Kidney tubule cell (primary cell): ENCODE data around the gene RNF25.

Experiments used
- DNase-seq: peaks from one replicate; pipeline ENCODE4 v3.0.0-alpha.2; 2018; ENCODE audit warnings: low spot score

Gene RNF25

DNA sequence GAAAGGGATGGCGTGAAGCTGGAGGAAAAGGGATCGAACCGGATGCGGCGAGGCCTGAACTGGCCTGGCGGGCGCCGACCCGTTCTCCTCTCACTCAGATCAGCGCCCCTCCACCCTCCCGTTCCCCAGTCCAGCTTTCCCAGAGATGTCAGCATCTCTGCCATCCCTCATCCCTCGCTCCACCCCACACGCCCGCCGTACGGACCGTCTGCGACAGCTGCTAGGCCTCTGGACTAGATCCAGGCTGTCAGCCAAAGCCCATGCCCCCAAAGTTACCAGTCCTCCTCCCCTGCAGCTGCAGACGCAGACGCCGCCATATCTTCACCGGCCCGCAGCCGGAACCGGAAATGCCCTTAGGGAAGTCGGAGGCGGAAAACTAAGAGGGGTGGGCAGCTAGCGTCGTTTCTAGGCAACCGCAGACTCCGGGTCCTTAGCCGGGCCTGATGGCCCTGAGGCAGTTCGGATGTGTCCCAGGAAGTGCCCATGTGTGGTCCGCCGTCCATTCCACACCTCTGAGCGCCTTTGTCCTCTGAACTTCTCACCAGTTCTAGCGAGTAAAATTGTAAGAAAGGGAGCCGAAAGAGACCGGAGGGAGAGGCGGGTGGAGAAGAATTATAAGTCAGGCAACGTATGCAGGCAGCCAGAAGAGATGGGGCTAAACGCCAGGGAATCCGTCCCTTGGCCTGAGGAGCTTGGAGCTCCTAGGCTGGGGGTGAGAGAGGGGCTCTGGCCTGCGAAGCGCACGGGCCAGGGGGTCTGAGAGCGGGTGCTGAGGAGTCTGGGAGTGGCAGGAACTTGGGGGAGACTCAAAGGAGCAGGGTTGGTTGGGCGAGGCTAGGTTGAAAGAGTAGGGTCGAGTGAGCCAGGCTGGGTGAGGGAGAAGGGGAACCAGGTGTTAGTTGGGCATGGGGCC, at the start of gene RNF25, which contains the start of gene STK36:
TSS of gene RNF25 (minus strand) at position 349 of the 913 bp plus-strand sequence. CDS start at position 317, 32 bp downstream.
TSS of gene STK36 (plus strand) at position 433 of the 913 bp plus-strand sequence. CDS start 744 bp downstream, outside the sequence.
- peak; percentile 91 for DNase-seq

- no peak for DNase-seq
These were observed 49.7 kb upstream of the RNF25 start for GRCh38 chr2:218721488-218721887.

DNA sequence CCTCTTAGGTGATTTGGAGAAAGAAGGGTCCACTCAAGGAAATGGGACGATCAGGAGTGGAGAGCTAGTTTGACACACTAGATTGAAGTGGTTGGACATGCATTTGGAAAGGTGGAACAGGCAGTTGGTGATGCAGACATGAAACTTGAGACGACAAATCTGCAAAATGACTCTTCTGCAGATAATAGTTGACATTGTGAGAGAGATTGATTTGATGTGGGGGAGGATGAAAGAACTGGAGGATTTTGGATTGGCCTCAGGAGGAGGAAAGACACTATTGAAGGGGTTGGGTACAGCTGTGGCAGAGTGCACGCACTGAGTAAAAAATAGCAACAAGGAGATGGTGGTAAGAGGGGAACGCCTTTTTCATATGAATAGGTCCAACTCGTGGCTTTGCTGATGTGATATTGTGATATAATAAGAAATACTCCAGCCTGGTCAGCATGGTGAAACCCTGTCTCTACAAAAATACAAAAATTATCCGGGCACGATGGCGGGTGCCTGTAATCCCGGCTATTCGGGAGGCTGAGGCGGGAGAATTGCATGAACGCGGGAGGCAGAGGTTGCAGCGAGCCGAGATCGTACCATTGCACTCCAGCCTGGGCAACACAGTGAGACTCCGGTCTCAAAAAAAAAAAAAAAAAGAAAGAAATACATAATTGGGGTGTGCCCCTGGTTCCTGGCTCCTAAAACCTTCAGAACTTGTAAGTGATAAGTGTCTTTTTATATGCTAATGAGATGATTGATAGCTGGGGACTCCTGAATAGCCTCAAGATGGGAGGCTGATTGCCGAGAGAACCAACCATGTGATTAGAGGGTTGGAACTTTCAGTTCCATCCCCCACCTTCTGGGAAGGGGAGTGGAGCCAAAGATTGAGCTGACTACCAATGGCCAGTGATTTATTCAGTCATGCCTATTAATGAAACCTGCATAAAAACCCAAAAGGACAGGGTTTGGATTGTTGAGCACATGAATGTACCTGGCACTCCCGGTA, 48.5 kb upstream of the RNF25 start:
- DNase-seq = no peak

GRCh38 chr2:218719457-218719856, 47.7 kb upstream of the RNF25 start:
- DNase-seq = no peak

GRCh38 chr2:218718058-218718457, 46.3 kb upstream of the RNF25 start:
- DNase-seq = no peak

DNA sequence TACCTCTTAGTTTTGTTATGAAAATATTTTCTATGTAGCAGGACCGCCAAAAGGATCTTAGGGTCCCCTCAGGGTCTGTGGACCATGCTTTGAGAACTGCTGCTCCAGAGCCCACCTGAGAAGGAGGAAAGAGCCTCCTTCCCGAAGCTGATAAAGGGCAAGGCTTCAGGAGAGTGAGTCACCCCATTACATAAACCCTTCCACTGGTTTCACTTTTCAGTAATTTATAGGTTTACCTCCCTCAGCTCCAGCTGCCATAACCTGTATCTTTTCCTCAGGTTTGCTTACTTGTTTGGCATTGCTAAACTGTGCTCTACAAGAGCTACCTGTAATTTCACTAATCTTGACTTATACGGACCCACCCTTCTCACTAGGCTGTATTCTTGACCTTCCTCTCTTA, 45.5 kb upstream of the RNF25 start:
- DNase-seq = peak; percentile 53

GRCh38 chr2:218716070-218716469, 44.3 kb upstream of the RNF25 start:
- no peak for DNase-seq

GRCh38 chr2:218713922-218714321, 42.1 kb upstream of the RNF25 start:
- no peak for DNase-seq

- DNase-seq = peak; percentile 82
These were observed 39.7 kb upstream of the RNF25 start for GRCh38 chr2:218711550-218711929.

DNA sequence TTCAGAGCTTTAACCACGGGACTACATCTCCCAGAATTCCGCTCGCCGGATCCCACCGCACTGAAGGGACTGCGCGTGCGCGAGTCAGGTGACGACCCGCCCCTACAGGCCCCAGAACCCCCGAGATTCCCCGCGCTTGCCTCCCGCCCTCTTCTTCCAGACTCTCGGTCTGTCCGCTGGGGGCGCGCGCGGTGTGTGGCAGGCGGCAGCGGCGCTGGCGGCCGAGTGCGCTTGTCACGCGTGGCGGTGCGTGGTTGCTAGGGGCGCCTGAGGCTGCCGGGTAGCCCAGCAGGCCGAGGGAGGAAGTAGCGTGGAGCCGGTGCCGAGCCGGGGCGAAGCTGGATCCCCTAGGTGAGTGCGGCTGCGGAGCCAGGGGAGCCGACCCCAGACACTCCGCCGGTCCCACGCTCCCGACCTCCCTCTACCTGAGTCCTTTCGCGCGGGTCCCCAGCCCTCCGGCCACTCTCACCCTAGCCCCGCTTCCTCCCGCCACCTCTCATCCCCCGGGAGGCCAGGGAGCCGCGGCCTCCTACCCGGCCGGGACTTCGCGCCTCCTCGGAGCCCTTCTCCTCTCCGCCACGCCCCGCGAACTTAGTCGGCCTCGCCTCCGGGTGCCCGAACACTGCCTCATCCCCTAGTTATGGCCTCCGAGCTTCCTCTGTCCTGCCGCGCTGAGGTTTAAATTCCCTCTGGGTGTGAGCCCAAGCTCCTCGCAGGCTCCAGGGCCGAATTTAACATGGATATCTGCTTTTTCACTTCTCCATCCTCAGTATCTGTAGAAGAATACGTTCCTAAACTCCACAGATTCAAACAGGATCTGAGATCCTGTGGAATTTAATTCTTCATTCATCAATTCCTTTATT, 39.1 kb upstream of the RNF25 start, which contains the start of gene TTLL4:
TSS of gene TTLL4 (plus strand) at position 149 of the 863 bp plus-strand sequence. CDS start 26,842 bp downstream, outside the sequence.
- DNase-seq = peak; percentile 97

DNA sequence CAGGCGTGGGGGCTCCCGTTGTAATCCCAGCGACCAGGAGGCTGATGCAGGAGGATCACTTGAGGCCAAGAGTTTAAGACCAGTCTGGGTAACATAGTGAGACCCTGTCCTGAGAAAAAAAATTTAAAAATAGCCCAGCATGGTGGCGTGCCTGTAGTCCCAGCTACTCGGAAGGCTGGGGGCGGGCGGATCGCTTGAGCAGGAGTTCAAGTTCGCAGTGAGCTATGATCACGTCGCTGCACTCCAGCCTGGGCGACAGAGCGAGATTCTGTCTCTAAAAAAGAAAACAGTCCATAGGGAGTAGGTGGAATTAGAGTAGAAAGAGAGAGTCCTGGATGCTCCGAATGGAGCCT, 38.5 kb upstream of the RNF25 start:
- no peak for DNase-seq

GRCh38 chr2:218709908-218710307, 38.1 kb upstream of the RNF25 start:
- no peak for DNase-seq

- no peak for DNase-seq
These were observed 36.3 kb upstream of the RNF25 start for GRCh38 chr2:218708086-218708485.

- DNase-seq = no peak
These were observed 31.5 kb upstream of the RNF25 start for GRCh38 chr2:218703341-218703740.

DNA sequence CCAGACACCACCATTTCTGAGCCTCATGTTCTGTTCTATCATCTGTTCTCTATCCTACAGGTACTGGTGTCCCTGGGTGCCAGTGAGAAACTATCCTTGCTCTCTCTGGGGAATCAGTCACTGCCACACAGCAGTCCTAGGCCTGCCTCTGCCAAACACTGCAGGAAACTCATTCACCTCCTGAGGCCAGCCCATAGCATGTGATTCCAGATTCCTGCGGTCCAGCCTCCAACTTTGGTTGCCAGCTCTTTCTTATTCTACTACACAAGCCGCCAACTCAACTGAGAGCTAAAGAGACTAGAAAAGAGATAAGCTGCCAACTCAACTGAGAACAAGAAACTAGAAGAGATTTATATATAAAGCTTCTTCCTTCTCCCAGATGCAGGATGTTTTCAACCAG, 30.0 kb upstream of the RNF25 start:
- no peak for DNase-seq

DNA sequence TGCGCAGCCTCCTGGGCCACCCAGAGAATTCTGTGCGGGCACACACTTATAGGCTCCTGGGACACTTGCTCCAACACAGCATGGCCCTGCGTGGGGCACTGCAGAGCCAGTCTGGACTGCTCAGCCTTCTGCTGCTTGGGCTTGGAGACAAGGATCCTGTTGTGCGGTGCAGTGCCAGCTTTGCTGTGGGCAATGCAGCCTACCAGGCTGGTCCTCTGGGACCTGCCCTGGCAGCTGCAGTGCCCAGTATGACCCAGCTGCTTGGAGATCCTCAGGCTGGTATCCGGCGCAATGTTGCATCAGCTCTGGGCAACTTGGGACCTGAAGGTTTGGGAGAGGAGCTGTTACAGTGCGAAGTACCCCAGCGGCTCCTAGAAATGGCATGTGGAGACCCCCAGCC, 27.1 kb upstream of the RNF25 start:
- no peak for DNase-seq

DNA sequence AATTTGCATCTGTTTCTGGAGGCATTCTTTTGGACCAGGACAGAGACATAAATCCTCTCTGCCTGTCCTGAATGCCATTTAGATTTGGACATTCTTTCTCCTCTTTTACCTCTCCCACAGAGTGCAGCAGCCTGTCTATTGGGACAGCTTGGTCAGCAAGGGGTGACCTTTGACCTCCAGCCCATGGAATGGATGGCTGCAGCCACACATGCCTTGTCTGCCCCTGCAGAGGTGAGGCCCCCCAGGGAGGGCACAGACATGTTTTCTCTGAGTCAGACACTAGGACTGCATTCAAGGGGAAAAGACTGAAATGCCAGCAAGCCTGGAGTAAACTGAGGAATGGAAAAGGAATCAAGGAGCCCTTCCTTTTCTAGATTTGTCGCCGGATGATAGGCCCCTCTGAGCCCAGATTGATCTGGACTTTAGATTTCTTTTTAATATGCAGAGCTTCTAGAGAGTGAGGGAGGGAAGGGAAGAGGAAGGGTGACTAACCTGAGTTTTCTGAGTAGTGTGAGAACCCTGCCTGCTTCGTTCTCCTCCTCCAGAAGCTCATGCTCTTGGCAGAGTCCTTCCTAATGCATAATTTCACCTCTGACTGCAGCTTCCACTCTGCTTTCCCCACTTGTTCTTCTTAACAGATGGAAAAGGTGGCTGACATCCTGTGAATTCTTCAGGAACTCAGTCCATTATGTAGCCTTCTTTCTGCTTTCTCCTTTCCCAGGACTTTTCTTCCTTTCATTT, 22.8 kb upstream of the RNF25 start:
- DNase-seq = peak; percentile 70

GRCh38 chr2:218691234-218691633, 19.4 kb upstream of the RNF25 start:
- DNase-seq = peak; percentile 15

GRCh38 chr2:218687400-218688060, 15.7 kb upstream of the RNF25 start:
- DNase-seq = peak; percentile 79

GRCh38 chr2:218680061-218680460, 8.3 kb upstream of the RNF25 start:
- DNase-seq = no peak
